GM12872 (cell line): Measurements from ENCODE around the gene EIF4EBP3.

Experiments used
- TF ChIP-seq, protein P1 (sequence below): IDR thresholded peaks from 3 replicates; pipeline ENCODE4 v1.5.1; 2011; ENCODE audit warnings: low read depth, mild to moderate bottlenecking, low read length, moderate library complexity; ENCODE audit not compliant: insufficient read depth

Gene EIF4EBP3

DNA sequence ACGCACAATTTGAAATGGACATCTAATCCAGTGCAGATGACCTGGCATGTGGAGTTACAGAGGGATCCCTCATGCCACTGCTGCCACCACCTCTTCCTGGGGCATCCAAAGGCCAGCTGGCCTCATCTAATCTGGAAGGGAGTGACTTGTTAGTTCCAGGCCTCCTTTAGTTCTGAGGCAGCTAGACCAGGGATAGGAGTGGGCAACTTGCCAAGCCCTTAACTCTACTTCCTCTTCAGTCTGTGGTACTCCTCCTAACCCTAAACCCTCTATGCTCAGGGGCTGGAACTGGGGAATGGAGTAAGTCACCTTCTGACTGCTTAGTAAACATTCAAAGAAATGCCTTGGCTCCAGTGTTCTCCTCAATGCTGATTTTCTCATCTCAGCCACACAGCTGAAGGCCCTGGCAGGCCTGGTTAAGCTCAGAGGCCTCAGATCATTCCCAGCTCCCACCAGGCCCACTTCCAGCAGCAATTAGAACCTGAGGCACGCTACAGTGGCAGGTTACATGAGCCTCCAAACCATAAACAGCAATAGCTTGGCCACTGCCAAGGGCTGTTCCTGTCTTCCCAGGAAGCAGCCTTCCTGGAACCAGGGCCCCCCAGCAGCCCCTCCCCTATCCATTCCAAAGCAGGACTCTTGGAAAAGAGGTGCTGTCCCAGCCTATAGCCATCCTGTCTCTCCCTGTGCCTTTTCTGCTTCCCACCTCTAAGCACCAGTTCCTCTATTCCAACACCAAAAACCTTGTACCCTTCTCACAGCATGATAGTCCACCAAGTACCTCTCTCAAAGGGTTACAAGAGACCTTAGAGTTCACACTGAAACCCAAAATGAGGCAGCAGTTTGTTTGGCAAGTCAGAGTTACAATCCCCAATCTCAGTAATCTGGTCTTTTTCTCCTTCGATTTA lies 2.0 kb downstream of the EIF4EBP3 start:
- TF ChIP-seq, protein P1, sequence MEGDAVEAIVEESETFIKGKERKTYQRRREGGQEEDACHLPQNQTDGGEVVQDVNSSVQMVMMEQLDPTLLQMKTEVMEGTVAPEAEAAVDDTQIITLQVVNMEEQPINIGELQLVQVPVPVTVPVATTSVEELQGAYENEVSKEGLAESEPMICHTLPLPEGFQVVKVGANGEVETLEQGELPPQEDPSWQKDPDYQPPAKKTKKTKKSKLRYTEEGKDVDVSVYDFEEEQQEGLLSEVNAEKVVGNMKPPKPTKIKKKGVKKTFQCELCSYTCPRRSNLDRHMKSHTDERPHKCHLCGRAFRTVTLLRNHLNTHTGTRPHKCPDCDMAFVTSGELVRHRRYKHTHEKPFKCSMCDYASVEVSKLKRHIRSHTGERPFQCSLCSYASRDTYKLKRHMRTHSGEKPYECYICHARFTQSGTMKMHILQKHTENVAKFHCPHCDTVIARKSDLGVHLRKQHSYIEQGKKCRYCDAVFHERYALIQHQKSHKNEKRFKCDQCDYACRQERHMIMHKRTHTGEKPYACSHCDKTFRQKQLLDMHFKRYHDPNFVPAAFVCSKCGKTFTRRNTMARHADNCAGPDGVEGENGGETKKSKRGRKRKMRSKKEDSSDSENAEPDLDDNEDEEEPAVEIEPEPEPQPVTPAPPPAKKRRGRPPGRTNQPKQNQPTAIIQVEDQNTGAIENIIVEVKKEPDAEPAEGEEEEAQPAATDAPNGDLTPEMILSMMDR: no peak

DNA sequence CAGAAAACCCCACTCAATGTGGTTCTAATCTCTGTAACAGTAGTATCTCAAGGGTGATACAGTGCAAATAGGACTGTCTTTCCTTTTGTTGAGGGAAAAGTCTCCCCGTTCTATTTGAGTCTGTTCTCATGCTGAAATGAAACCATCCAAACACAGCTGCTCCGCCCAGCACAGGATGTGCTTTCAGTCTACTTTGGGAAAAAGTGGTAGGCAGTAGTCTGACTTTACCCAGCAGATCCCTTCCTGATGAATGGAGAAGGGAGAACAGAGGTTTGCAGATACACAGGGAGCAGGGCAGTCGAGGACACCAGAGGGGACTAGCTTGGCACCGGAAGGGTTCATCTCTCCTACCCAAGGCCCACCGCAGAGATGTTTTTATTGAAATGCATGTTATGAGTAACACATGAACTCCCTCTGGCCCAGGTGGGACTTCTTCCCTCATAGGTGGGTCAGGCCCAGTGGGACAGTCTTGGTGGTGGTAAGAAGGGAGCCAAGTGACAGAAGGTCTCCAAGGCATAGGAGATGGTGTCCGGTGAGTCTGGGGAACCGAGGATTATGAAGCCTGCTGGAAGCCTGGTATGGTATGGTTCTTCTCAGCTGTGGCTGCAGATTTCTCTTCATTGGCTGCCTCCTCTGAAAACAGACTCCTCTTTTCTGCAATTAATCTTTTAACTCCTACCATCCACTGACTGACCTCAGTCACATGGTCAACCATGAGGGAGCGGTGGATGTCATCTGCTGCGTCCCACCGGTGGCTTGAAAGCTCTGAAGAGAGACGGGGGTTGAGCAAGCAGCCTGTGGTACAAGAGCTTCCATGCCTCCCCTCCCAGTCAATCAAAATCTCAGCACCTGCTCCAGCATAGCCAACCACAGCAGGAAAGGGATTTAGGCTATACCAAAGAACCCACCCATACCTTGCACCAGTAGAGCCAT lies 3.0 kb downstream of the EIF4EBP3 start:
- TF ChIP-seq, protein P1: no peak

DNA sequence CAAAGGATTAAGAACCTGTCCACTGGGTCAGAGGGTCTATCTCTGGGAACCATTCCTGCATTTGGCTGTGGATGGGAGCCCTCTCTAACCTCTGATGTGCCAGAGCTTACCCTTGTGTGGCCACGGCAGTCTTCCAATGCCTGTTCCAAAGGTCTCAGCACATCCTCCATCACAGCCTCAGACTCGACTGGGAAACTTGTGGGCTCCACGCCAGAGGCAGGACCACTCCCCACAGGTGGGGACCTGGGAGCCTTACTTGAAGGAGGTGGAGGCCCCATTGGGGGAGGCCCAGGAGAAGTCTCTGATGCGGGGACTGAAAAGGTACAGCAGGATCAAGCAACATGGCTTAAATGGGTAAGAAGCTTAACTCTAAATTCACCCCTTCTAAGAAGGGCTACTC lies 4.4 kb downstream of the EIF4EBP3 start:
- TF ChIP-seq, protein P1: no peak

DNA sequence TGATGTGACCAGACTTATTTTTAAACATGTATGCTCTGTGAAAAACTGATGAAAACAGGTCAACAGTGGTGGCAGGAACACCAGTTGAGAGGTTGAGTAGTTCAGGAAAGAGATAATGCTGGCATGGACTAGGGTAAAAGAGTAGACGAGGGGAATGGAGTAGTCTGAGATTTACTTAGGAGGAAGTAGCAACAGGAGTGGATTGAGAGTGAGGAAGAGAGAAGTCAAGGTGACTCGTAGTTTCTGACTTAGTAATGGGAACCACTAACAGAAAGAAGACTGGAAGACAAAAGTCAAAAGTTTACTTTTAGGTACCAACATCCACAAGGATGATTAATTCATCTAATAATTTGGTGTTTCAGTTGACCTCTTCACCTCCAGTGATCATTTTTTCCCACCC lies 6.2 kb downstream of the EIF4EBP3 start:
- TF ChIP-seq, protein P1: no peak

DNA sequence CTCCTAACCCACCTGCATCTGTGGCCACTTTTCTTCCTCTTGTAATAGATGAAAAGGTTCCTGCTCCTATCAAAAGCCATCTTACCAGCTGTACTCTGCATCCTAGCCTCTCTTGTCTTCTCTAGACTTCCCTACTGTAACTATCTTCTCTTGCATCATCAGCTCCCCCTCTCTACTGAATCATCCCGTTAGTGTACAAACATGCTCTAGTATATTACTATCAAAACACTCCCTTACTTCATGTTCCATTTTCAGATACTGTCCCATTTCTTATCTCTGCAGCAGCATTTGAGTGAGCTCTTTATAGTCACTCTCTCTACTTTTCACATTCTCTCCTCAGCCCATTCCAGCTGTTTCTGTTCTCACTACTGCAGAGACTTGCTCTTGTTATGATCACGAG lies 7.0 kb downstream of the EIF4EBP3 start:
- TF ChIP-seq, protein P1: no peak

DNA sequence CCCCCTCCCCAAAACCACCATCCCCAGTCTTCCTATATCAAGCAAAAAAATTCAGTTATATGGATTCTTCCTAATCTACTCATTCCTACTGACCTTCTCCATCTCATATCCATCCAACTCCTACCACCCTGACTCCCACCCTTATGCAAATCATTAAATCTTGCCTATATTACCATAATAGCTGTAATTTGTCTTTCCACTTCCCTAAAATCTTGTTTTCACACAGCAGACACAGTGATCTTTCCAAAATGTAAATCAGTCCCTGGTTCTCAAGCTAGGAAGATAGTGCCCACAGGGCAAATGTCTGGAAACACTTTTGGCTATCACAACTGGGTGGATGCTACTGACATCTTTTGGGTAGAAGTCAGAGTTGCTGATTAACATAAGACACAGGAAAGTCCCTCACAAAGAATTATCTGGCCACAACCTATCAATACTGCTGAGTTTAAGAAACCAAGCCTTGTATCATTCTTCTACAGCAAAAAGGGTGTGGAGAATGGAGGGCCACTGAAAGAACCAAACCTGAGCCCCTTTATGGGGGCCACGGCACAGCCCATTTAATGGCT lies 8.4 kb downstream of the EIF4EBP3 start:
- TF ChIP-seq, protein P1: no peak

DNA sequence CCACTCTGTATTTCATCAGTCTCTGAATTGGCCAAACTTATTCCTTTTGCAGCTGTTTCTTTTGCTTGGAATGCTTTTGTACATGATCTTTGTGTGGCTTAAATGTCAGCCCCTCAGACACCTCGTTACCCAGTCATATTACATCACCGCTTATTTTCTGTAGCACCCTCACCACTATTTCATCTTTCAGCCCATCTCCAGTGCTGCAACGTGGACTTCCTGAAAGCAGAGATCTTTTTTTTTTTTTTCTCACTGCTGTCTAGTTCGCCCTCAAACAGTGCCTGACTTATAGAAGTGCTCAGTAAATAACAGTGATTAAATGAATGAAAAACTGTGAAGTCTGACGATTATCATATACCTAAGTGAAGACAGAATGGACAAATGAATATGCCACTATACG lies 9.0 kb downstream of the EIF4EBP3 start:
- TF ChIP-seq, protein P1: no peak
